GM21737 (cell line): ENCODE measurements around the gene HTR4.
"Not testable (repeated sequence)": the region's sequence is repeated elsewhere in the genome, so short reads cannot be mapped to it uniquely, and the experiment has no call there.

Experiments
- ATAC-seq: cut with Tn5 transposase; IDR thresholded peaks from one replicate; pipeline ENCODE4 v1.9.1; 2021; ENCODE audit warnings: mild to moderate bottlenecking, moderate library complexity; ENCODE audit not compliant: unreplicated experiment

Gene HTR4

GRCh38 chr5:148482697-148483462 is 171.4 kb downstream of the HTR4 start:
- peak; percentile 84 for ATAC-seq

- ATAC-seq = no peak
These were observed 172.1 kb downstream of the HTR4 start for GRCh38 chr5:148482196-148482595.

- ATAC-seq = no peak
These were observed 176.9 kb downstream of the HTR4 start for GRCh38 chr5:148477429-148477828.

- no peak for ATAC-seq
These were observed 178.0 kb downstream of the HTR4 start for GRCh38 chr5:148476302-148476701.

GRCh38 chr5:148474025-148474511 is 180.3 kb downstream of the HTR4 start:
- ATAC-seq = no peak

- no peak for ATAC-seq
These were observed 182.9 kb downstream of the HTR4 start for GRCh38 chr5:148471379-148471778.

GRCh38 chr5:148469501-148469935 is 184.8 kb downstream of the HTR4 start:
- ATAC-seq = no peak

- not testable (repeated sequence) for ATAC-seq
These were observed 185.6 kb downstream of the HTR4 start for GRCh38 chr5:148468746-148469145.

GRCh38 chr5:148467958-148468357 is 186.4 kb downstream of the HTR4 start:
- ATAC-seq = no peak

- no peak for ATAC-seq
These were observed 188.1 kb downstream of the HTR4 start for GRCh38 chr5:148466236-148466580.

- no peak for ATAC-seq
These were observed 188.7 kb downstream of the HTR4 start for GRCh38 chr5:148465381-148466235.

- no peak for ATAC-seq
These were observed 194.7 kb downstream of the HTR4 start for GRCh38 chr5:148459669-148460068.

GRCh38 chr5:148458036-148458888 is 196.1 kb downstream of the HTR4 start:
- ATAC-seq = no peak

GRCh38 chr5:148457183-148457620 is 197.1 kb downstream of the HTR4 start:
- ATAC-seq = peak; percentile 67

GRCh38 chr5:148455185-148455584 is 199.1 kb downstream of the HTR4 start:
- ATAC-seq = no peak

GRCh38 chr5:148454576-148454975 is 199.8 kb downstream of the HTR4 start:
- no peak for ATAC-seq

GRCh38 chr5:148452499-148453193 is 201.7 kb downstream of the HTR4 start:
- no peak for ATAC-seq

- no peak for ATAC-seq
These were observed 207.7 kb downstream of the HTR4 start for GRCh38 chr5:148446611-148447010.

GRCh38 chr5:148445578-148445977 is 208.7 kb downstream of the HTR4 start:
- no peak for ATAC-seq

GRCh38 chr5:148443998-148444397 is 210.3 kb downstream of the HTR4 start:
- peak; percentile 75 for ATAC-seq
